Immature natural killer cell (primary cell): Measurements from ENCODE around the gene SLC16A8. TPM values are rescaled to one million over a fixed set of nuclear protein-coding genes. Genes with fewer than 3 reads are reported as not detected.

Experiments
- DNase-seq, 3 donors: peaks; one replicate each; pipeline ENCODE4 v3.0.0; 2022; ENCODE audit warnings: mixed read lengths in 1 of 3
- H3K27ac Mint-ChIP-seq, 6 donors: one replicate each; pipeline ENCODE4 v1.8.0; 2020; ENCODE audit warnings: mixed read lengths in 6 of 6, mild to moderate bottlenecking in 5 of 6, inconsistent platforms in 4 of 6, moderate library complexity in 3 of 6
- H3K27me3 Mint-ChIP-seq, 3 donors: one replicate each; pipeline ENCODE4 v1.8.0; 2020 to 2021; ENCODE audit warnings: low read depth in 3 of 3, mild to moderate bottlenecking in 3 of 3, mixed read lengths in 3 of 3, moderate library complexity in 3 of 3, inconsistent platforms in 1 of 3
- H3K36me3 Mint-ChIP-seq, 3 donors: one replicate each; pipeline ENCODE4 v1.8.0; 2020; ENCODE audit warnings: mixed read lengths in 3 of 3, inconsistent platforms in 2 of 3, mild to moderate bottlenecking in 2 of 3
- H3K4me1 Mint-ChIP-seq, 2 donors: one replicate each; pipeline ENCODE4 v1.8.0; 2020; ENCODE audit warnings: inconsistent platforms in 2 of 2, mild to moderate bottlenecking in 2 of 2, mixed read lengths in 2 of 2, moderate library complexity in 1 of 2
- H3K4me3 Mint-ChIP-seq, 5 donors: one replicate each; pipeline ENCODE4 v1.8.0; 2020; ENCODE audit warnings: mild to moderate bottlenecking in 5 of 5, mixed read lengths in 5 of 5, inconsistent platforms in 3 of 5, moderate library complexity in 3 of 5
- H3K9me3 Mint-ChIP-seq, 6 donors: one replicate each; pipeline ENCODE4 v1.8.0; 2020; ENCODE audit warnings: mild to moderate bottlenecking in 6 of 6, mixed read lengths in 6 of 6, inconsistent platforms in 4 of 6, moderate library complexity in 3 of 6
- polyA plus RNA-seq, 3 donors: library from polyadenylated mRNA; unstranded; fragments of 300-500 nt; fragmentation: Illumina TruSeq; gene quantifications; one replicate each; pipeline ENCODE4 v1.2.3, GENCODE V29; 2021

SLC16A8 gene
- polyA plus RNA-seq, 3 donors from 2014 or later = 0.42 TPM; not detected in 2

GRCh38 chr22:38078046-38078840 is 5.7 kb downstream of the SLC16A8 start:
- Mint-ChIP-seq H3K27ac (no peak overlapping the region), H3K27me3 (peaks cover 0 to 9% (median 5%) of the 10 kb centered on the region in 3 donors), H3K4me1 (peaks cover 0 to 11% of the 10 kb centered on the region in 2 donors), H3K4me3 (no peak overlapping the region), H3K36me3 (peaks cover 0 to 6% (median 0%) of the 10 kb centered on the region in 3 donors), H3K9me3 (peaks cover 0 to 1% (median 0%) of the 10 kb centered on the region in 6 donors)
- DNase-seq = no peak

GRCh38 chr22:38077595-38077994 is 6.4 kb downstream of the SLC16A8 start:
- no peak overlapping the region for H3K27ac Mint-ChIP-seq
- peaks cover 0 to 7% of the 10 kb centered on the region in 2 donors for H3K4me1 Mint-ChIP-seq

GRCh38 chr22:38077096-38077495 is 6.9 kb downstream of the SLC16A8 start:
- H3K9me3 Mint-ChIP-seq = no peaks in the 10 kb centered on the region
- peak overlapping the region in 1 of 6 donors; percentile 20 for H3K27ac Mint-ChIP-seq
- no peak overlapping the region for H3K4me3 Mint-ChIP-seq
- no peak for DNase-seq
- H3K4me1 Mint-ChIP-seq = peaks cover 0 to 5% of the 10 kb centered on the region in 2 donors
- peaks cover 0 to 11% (median 0%) of the 10 kb centered on the region in 3 donors for H3K36me3 Mint-ChIP-seq
- H3K27me3 Mint-ChIP-seq = peaks cover 0 to 9% (median 5%) of the 10 kb centered on the region in 3 donors

More at GRCh38 chr22:38077595-38077994, 6.4 kb downstream of the SLC16A8 start:
- H3K27me3 Mint-ChIP-seq = peaks cover 0 to 9% (median 5%) of the 10 kb centered on the region in 3 donors
- peaks cover 0 to 11% (median 0%) of the 10 kb centered on the region in 3 donors for H3K36me3 Mint-ChIP-seq
- no peak for DNase-seq
- no peaks in the 10 kb centered on the region for H3K9me3 Mint-ChIP-seq
- H3K4me3 Mint-ChIP-seq = no peak overlapping the region

GRCh38 chr22:38075961-38076360 is 8.0 kb downstream of the SLC16A8 start:
- no peak overlapping the region for H3K4me3 Mint-ChIP-seq
- H3K27me3 Mint-ChIP-seq = peaks cover 0 to 9% (median 2%) of the 10 kb centered on the region in 3 donors
- no peak for DNase-seq
- no peaks in the 10 kb centered on the region for H3K9me3 Mint-ChIP-seq
- H3K27ac Mint-ChIP-seq = no peak overlapping the region
- peaks cover 0 to 13% (median 0%) of the 10 kb centered on the region in 3 donors for H3K36me3 Mint-ChIP-seq
- H3K4me1 Mint-ChIP-seq = no peaks in the 10 kb centered on the region

- H3K27ac Mint-ChIP-seq = no peak overlapping the region
- no peaks in the 10 kb centered on the region for H3K4me1 Mint-ChIP-seq
- peaks cover 0 to 17% (median 0%) of the 10 kb centered on the region in 3 donors for H3K36me3 Mint-ChIP-seq
- peaks cover 0 to 6% (median 1%) of the 10 kb centered on the region in 3 donors for H3K27me3 Mint-ChIP-seq
- no peak overlapping the region for H3K4me3 Mint-ChIP-seq
- DNase-seq = no peak
- H3K9me3 Mint-ChIP-seq = no peaks in the 10 kb centered on the region
These were observed 8.7 kb downstream of the SLC16A8 start for GRCh38 chr22:38075105-38075825.

GRCh38 chr22:38074181-38075104 is 9.5 kb downstream of the SLC16A8 start:
- DNase-seq = no peak
- H3K9me3 Mint-ChIP-seq = no peaks in the 10 kb centered on the region

GRCh38 chr22:38073150-38074130 is 10.5 kb downstream of the SLC16A8 start:
- Mint-ChIP-seq H3K36me3 (peaks cover 0 to 20% (median 0%) of the 10 kb centered on the region in 3 donors), H3K9me3 (no peaks in the 10 kb centered on the region), H3K4me1 (no peaks in the 10 kb centered on the region), H3K27ac (no peak overlapping the region), H3K27me3 (peaks cover 0 to 2% (median 0%) of the 10 kb centered on the region in 3 donors), H3K4me3 (no peak overlapping the region)
- DNase-seq = no peak

More at GRCh38 chr22:38074181-38075104, 9.5 kb downstream of the SLC16A8 start:
- Mint-ChIP-seq H3K27ac (no peak overlapping the region), H3K4me3 (no peak overlapping the region), H3K27me3 (peaks cover 0 to 2% (median under 1%) of the 10 kb centered on the region in 3 donors), H3K4me1 (no peaks in the 10 kb centered on the region), H3K36me3 (peaks cover 0 to 20% (median 0%) of the 10 kb centered on the region in 3 donors)

GRCh38 chr22:38072322-38073149 is 11.4 kb downstream of the SLC16A8 start:
- Mint-ChIP-seq H3K36me3 (peaks cover 0 to 25% (median 0%) of the 10 kb centered on the region in 3 donors), H3K9me3 (no peaks in the 10 kb centered on the region), H3K4me3 (no peak overlapping the region), H3K27me3 (peaks cover 0 to 2% (median 0%) of the 10 kb centered on the region in 3 donors), H3K27ac (no peak overlapping the region), H3K4me1 (no peaks in the 10 kb centered on the region)
- no peak for DNase-seq

- no peak overlapping the region for H3K4me3 Mint-ChIP-seq
These were observed 12.3 kb downstream of the SLC16A8 start for GRCh38 chr22:38071421-38072321.

GRCh38 chr22:38070250-38070921 is 13.6 kb downstream of the SLC16A8 start:
- peaks cover 4 to 36% (median 4%) of the 10 kb centered on the region in 3 donors for H3K36me3 Mint-ChIP-seq
- H3K4me3 Mint-ChIP-seq = no peak overlapping the region
- DNase-seq = no peak
- H3K27me3 Mint-ChIP-seq = peaks cover 0 to 2% (median 0%) of the 10 kb centered on the region in 3 donors
- no peaks in the 10 kb centered on the region for H3K4me1 Mint-ChIP-seq
- peak overlapping the region in 1 of 6 donors; percentile 67 for H3K27ac Mint-ChIP-seq
- H3K9me3 Mint-ChIP-seq = no peaks in the 10 kb centered on the region

More at GRCh38 chr22:38071421-38072321, 12.3 kb downstream of the SLC16A8 start:
- H3K9me3 Mint-ChIP-seq = no peaks in the 10 kb centered on the region
- H3K27ac Mint-ChIP-seq = no peak overlapping the region
- peaks cover 0 to 2% (median 0%) of the 10 kb centered on the region in 3 donors for H3K27me3 Mint-ChIP-seq
- DNase-seq = no peak
- H3K4me1 Mint-ChIP-seq = no peaks in the 10 kb centered on the region
- H3K36me3 Mint-ChIP-seq = peaks cover 0 to 29% (median 0%) of the 10 kb centered on the region in 3 donors
